SK-N-SH (cell line): ENCODE results near the gene RER1.

Experiments
- CTCF ChIP-seq: fragments of 200-600 bp; sonication (generic); IDR thresholded peaks from 2 replicates; pipeline ENCODE4 v1.6.1; 2017; ENCODE audit warnings: antibody characterized with exemption, mild to moderate bottlenecking, moderate library complexity
- EP300 ChIP-seq, 2 experiments: IDR thresholded peaks; 2 replicates each; pipeline versions ENCODE4 v1.4.0 to v1.6.1; 2012; ENCODE audit warnings: borderline replicate concordance in 1 of 2, low read depth in 1 of 2, low read length in 1 of 2
- EZH2phosphoT487 ChIP-seq: fragments of 200-600 bp; sonication (generic); IDR thresholded peaks from 2 replicates; pipeline ENCODE4 v1.6.1; 2017; ENCODE audit warnings: low read depth, mixed run types, mild to moderate bottlenecking, antibody characterized with exemption, moderate library complexity, borderline replicate concordance
- PBX3 ChIP-seq: IDR thresholded peaks from 2 replicates; pipeline ENCODE4; 2012
- POLR2AphosphoS5 ChIP-seq: IDR thresholded peaks from 2 replicates; pipeline ENCODE4 v1.6.1; 2012; ENCODE audit warnings: low read depth, low read length
- RAD21 ChIP-seq: IDR thresholded peaks from 2 replicates; pipeline ENCODE4 v1.6.1; 2012; ENCODE audit warnings: mild to moderate bottlenecking, low read length
- REST ChIP-seq: IDR thresholded peaks from 2 replicates; pipeline ENCODE4 v1.6.1; 2012; ENCODE audit warnings: mild to moderate bottlenecking, low read depth, low read length, moderate library complexity
- SIN3A ChIP-seq: IDR thresholded peaks from 2 replicates; pipeline ENCODE4 v1.6.1; 2012; ENCODE audit warnings: low read depth, mild to moderate bottlenecking, low read length, moderate library complexity, borderline replicate concordance
- SMC3 ChIP-seq: IDR thresholded peaks from 2 replicates; pipeline ENCODE4 v1.6.1; 2012; ENCODE audit warnings: low read depth, low read length, improper control_type of control experiment
- TAF1 ChIP-seq: IDR thresholded peaks from 2 replicates; pipeline ENCODE4 v1.6.1; 2012; ENCODE audit warnings: low read depth, mild to moderate bottlenecking, low read length, moderate library complexity, borderline replicate concordance
- TEAD4 ChIP-seq: IDR thresholded peaks from 2 replicates; pipeline ENCODE4 v1.4.0; 2012; ENCODE audit warnings: mild to moderate bottlenecking, borderline replicate concordance; ENCODE audit not compliant: insufficient read depth
- ZBTB33 ChIP-seq: IDR thresholded peaks from 2 replicates; pipeline ENCODE4 v1.4.0; 2012; ENCODE audit warnings: low read depth, borderline replicate concordance

GRCh38 chr1:2407991-2408275 lies 16.3 kb downstream of the RER1 start:
- TF ChIP-seq TEAD4 (no peak), POLR2AphosphoS5 (no peak), CTCF (no peak), EP300 (IDR thresholded peaks at IDR 0.05; ENCODE audit: borderline replicate concordance in 1 of 2, low read depth in 1 of 2, low read length in 1 of 2) (no peak), SIN3A (no peak), REST (no peak), SMC3 (no peak), TAF1 (no peak), EZH2phosphoT487 (no peak), PBX3 (no peak), ZBTB33 (no peak), RAD21 (no peak)
